Measurements from ENCODE around the gene CNTNAP4. TPM values are rescaled to one million over a fixed set of nuclear protein-coding genes. Genes with fewer than 3 reads are reported as not detected.

The CNTNAP4 gene
- total and polyA plus RNA-seq, 2 of the 13 experiments (the other 11 are each of a cell fraction or from before 2014, with no cell fraction given): not detected

GRCh38 chr16:76243620-76244019, 33.6 kb upstream of the CNTNAP4 start:
- BruUV-seq (replicated peaks): no TSS peak
- no peak for ATAC-seq
- H3K27me3 ChIP-seq (ENCODE audit: control insufficient read depth in 1 of 2, insufficient read depth in 2 of 2, low read length in 2 of 2): no peaks in the 10 kb centered on the region
- in situ Hi-C loops (cut with HindIII; ENCODE audit: extremely low pct_ligation_motif_present, low pct_unique_long_range_greater_than_20kb) (no loop called here), intact Hi-C loops (cut with micrococcal nuclease; ENCODE audit: unreplicated experiment) (no loop called here)
- TF ChIP-seq ATF5 (CRISPR knock-in tag; IDR thresholded peaks at IDR 0.05; ENCODE audit: low read depth): no peak
- TF ChIP-seq MAFK (conservative IDR thresholded peaks at IDR 0.05 in 1 of 2, IDR thresholded peaks at IDR 0.05 in 1 of 2; ENCODE audit: low read length in 2 of 2): peak; percentile 92 to 97
- peak; percentile 94 for TF ChIP-seq MAFF (IDR thresholded peaks at IDR 0.05; ENCODE audit: low read depth, low read length)
- TF ChIP-seq ZUFSP (CRISPR knock-in tag; IDR thresholded peaks at IDR 0.05; ENCODE audit: borderline replicate concordance): no peak
- no peaks in the 10 kb centered on the region for H4K20me1 ChIP-seq (ENCODE audit: insufficient read depth, low read length)
- no peaks in the 10 kb centered on the region for H3K79me2 ChIP-seq (ENCODE audit: insufficient read depth, low read length)
- peaks cover 7% of the 10 kb centered on the region; the same call in 1 of the 2 replicates for H3K9me3 ChIP-seq (ENCODE audit: low read length)
- 25% methylated on average over 1 of the region's 1 CpG for WGBS (ENCODE audit: low lambda C conversion rate)
- H2AFZ ChIP-seq (ENCODE audit: low read length): no peak overlapping the region
- DNase-seq (ENCODE audit: low spot score): no peak
- no peaks in the 10 kb centered on the region for H3K36me3 ChIP-seq (replicated peaks in 1 of 2; ENCODE audit: control insufficient read depth in 1 of 2, insufficient read depth in 2 of 2, low read length in 2 of 2)
- POLR2A ChIA-PET: no interaction called here
- no peak overlapping the region for H3K4me2 ChIP-seq (ENCODE audit: low read depth, low read length)
- H3K27ac ChIP-seq (ENCODE audit: extremely low read length, insufficient read depth, low read length): no peak overlapping the region
- no peak overlapping the region for H3K4me3 ChIP-seq (replicated peaks in 1 of 3; ENCODE audit: insufficient read depth in 1 of 3, low read depth in 2 of 3, low read length in 3 of 3)
- H3K9ac ChIP-seq (ENCODE audit: insufficient read depth, low read depth, low read length): no peak overlapping the region
- CTCF ChIA-PET (ENCODE audit: low intra/inter-chr PET ratio, low total read pairs): no interaction called here
- H3K4me1 ChIP-seq (ENCODE audit: insufficient read depth, low read length): no peaks in the 10 kb centered on the region
- FAIRE-seq: no peak

- in situ Hi-C loops (cut with HindIII; ENCODE audit: extremely low pct_ligation_motif_present, low pct_unique_long_range_greater_than_20kb): no loop called here
- POLR2A ChIA-PET: no interaction called here
- no peaks in the 10 kb centered on the region for H3K36me3 ChIP-seq (replicated peaks in 1 of 2; ENCODE audit: control insufficient read depth in 1 of 2, insufficient read depth in 2 of 2, low read length in 2 of 2)
- no peak for FAIRE-seq
- no peaks in the 10 kb centered on the region for H3K79me2 ChIP-seq (ENCODE audit: insufficient read depth, low read length)
- CTCF ChIA-PET (ENCODE audit: low intra/inter-chr PET ratio, low total read pairs): no interaction called here
- WGBS (ENCODE audit: low lambda C conversion rate): 2% methylated on average over 3 of the region's 3 CpGs
- H4K20me1 ChIP-seq (ENCODE audit: insufficient read depth, low read length): no peaks in the 10 kb centered on the region
- no peak for DNase-seq (ENCODE audit: low spot score)
- TF ChIP-seq ZNF280D (CRISPR knock-in tag; IDR thresholded peaks at IDR 0.05) (no peak), MAFK (conservative IDR thresholded peaks at IDR 0.05 in 1 of 2, IDR thresholded peaks at IDR 0.05 in 1 of 2; ENCODE audit: low read length in 2 of 2) (peak; percentile 54 to 78; a peak in 3 of 4 replicates), FIP1L1 (IDR thresholded peaks at IDR 0.05; ENCODE audit: borderline replicate concordance, insufficient read depth, low read depth, low read length) (no peak), MAFF (IDR thresholded peaks at IDR 0.05; ENCODE audit: low read depth, low read length) (peak; percentile 61; the same call in 1 of the 2 replicates)
- H3K27ac ChIP-seq (ENCODE audit: extremely low read length, insufficient read depth, low read length): no peak overlapping the region
- H3K4me3 ChIP-seq (replicated peaks in 1 of 3; ENCODE audit: insufficient read depth in 1 of 3, low read depth in 2 of 3, low read length in 3 of 3): no peak overlapping the region
- H2AFZ ChIP-seq (ENCODE audit: low read length): no peak overlapping the region
- no peak overlapping the region for H3K4me2 ChIP-seq (ENCODE audit: low read depth, low read length)
- no peak overlapping the region for H3K9ac ChIP-seq (ENCODE audit: insufficient read depth, low read depth, low read length)
- H3K4me1 ChIP-seq (ENCODE audit: insufficient read depth, low read length): no peaks in the 10 kb centered on the region
- no peak for ATAC-seq
- intact Hi-C loops (cut with micrococcal nuclease; ENCODE audit: unreplicated experiment): no loop called here
- BruUV-seq (replicated peaks): no TSS peak
- no peaks in the 10 kb centered on the region for H3K27me3 ChIP-seq (ENCODE audit: control insufficient read depth in 1 of 2, insufficient read depth in 2 of 2, low read length in 2 of 2)
- peaks cover 7% of the 10 kb centered on the region; the same call in 1 of the 2 replicates for H3K9me3 ChIP-seq (ENCODE audit: low read length)
These were observed 30.6 kb upstream of the CNTNAP4 start for GRCh38 chr16:76246587-76246986.

Data from HepG2 (cell line).